ENCODE measurements around the gene KLHL3. TPM values are rescaled to one million over a fixed set of nuclear protein-coding genes. Genes with fewer than 3 reads are reported as not detected.
A peak's percentile ranks its signal among the peaks of the same experiment; 100 is the strongest.

KLHL3 gene
- polyA plus RNA-seq, 1 experiment = 1.1 TPM

DNA sequence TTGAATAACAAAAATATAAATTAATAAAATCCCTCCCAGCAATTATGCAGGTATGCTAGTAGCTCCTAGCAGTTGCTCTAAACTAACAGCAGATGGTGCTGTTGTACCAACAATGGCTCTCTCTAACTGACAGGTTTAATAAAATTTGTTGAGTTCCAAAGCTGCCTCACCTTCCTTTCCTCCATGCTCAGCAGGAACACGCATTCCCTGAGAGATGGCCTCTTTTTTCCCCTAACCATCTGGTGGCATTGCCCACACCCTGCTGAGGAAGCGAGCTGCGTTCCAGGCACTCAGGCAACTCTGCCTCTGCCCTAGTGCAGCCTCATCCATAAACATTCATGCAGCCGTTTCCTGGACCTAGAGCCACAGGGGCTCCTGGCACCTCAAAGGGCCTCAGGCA lies 106.2 kb downstream of the KLHL3 start:
- DNase-seq (ENCODE audit: low read depth) = no peak
- TF ChIP-seq, protein P1, sequence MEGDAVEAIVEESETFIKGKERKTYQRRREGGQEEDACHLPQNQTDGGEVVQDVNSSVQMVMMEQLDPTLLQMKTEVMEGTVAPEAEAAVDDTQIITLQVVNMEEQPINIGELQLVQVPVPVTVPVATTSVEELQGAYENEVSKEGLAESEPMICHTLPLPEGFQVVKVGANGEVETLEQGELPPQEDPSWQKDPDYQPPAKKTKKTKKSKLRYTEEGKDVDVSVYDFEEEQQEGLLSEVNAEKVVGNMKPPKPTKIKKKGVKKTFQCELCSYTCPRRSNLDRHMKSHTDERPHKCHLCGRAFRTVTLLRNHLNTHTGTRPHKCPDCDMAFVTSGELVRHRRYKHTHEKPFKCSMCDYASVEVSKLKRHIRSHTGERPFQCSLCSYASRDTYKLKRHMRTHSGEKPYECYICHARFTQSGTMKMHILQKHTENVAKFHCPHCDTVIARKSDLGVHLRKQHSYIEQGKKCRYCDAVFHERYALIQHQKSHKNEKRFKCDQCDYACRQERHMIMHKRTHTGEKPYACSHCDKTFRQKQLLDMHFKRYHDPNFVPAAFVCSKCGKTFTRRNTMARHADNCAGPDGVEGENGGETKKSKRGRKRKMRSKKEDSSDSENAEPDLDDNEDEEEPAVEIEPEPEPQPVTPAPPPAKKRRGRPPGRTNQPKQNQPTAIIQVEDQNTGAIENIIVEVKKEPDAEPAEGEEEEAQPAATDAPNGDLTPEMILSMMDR (IDR thresholded peaks at IDR 0.05; ENCODE audit: insufficient read depth, low read depth, low read length) = peak; percentile 82
- no peaks in the 10 kb centered on the region for H3K36me3 ChIP-seq (ENCODE audit: control insufficient read depth, insufficient read depth, low read length)
- ChIA-PET CTCF (interaction anchor here (0.7 to 4.4 kb wide), 29 partner anchors 10 to 504 kb away, joined by 3 to 141 read pairs (median 5); partner anchors contain the start of genes KLHL3 and SPOCK1), POLR2A (no interaction called here)
- no peak overlapping the region for H3K4me3 ChIP-seq (ENCODE audit: low read depth, low read length)
- H3K27me3 ChIP-seq (ENCODE audit: control insufficient read depth, insufficient read depth, low read length) = no peaks in the 10 kb centered on the region; the same call in 1 of the 2 replicates

DNA sequence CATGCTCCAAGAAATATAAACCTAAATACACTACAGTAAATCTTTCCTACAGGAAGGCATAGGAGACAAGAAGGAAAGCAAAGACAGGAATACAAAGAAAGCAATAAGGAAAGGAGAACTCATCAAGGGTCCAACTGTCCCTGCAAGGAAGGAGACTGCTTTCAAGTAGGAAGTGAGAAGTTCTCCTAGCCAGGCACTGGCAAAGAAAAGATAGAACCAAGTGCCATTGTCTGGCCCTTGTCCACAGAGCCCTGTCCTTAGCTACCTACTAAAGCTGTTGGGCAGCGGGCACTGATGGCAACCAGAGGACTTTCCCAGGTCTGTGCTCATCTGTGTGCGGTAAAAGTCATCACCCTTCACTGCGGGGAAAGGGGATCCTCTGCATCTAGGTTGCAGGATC lies 108.2 kb downstream of the KLHL3 start:
- Histone ChIP-seq H3K27me3 (ENCODE audit: control insufficient read depth, insufficient read depth, low read length) (no peaks in the 10 kb centered on the region; the same call in 1 of the 2 replicates), H3K36me3 (ENCODE audit: control insufficient read depth, insufficient read depth, low read length) (no peaks in the 10 kb centered on the region), H3K4me3 (ENCODE audit: low read depth, low read length) (no peak overlapping the region)
- ChIA-PET CTCF (interaction anchor here (1.0 to 4.4 kb wide), 7 partner anchors 13 to 506 kb away, joined by 3 to 141 read pairs (median 8); no protein-coding TSS in a partner anchor), POLR2A (no interaction called here)
- TF ChIP-seq, protein P1 (IDR thresholded peaks at IDR 0.05; ENCODE audit: insufficient read depth, low read depth, low read length) = no peak
- no peak for DNase-seq (ENCODE audit: low read depth)

DNA sequence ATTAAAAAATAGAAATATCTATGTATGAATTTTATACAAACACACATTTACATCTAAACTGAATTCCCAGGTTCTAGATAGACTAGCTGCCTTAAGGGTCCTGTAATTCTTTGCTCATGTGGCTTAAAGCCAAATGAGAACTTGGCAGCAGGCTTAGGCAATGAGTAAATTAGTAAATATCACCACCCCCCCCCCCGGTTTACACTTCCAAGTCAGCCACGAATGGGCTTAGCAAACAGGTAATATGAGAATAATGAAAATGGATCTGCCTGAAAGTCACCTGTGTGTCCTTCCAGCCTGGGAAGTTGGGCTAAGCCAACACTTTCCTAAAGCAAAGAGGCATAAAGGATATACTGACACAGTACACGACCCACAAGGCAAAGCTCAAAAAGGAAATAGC lies 108.6 kb downstream of the KLHL3 start:
- DNase-seq (ENCODE audit: low read depth) = no peak
- H3K36me3 ChIP-seq (ENCODE audit: control insufficient read depth, insufficient read depth, low read length) = no peaks in the 10 kb centered on the region
- H3K4me3 ChIP-seq (ENCODE audit: low read depth, low read length) = no peak overlapping the region
- ChIA-PET CTCF (interaction anchor here (0.7 to 4.4 kb wide), 8 partner anchors 12 to 506 kb away, joined by 3 to 141 read pairs (median 6); no protein-coding TSS in a partner anchor), POLR2A (no interaction called here)
- TF ChIP-seq, protein P1 (IDR thresholded peaks at IDR 0.05; ENCODE audit: insufficient read depth, low read depth, low read length) = no peak
- H3K27me3 ChIP-seq (ENCODE audit: control insufficient read depth, insufficient read depth, low read length) = no peaks in the 10 kb centered on the region; the same call in 1 of the 2 replicates

DNA sequence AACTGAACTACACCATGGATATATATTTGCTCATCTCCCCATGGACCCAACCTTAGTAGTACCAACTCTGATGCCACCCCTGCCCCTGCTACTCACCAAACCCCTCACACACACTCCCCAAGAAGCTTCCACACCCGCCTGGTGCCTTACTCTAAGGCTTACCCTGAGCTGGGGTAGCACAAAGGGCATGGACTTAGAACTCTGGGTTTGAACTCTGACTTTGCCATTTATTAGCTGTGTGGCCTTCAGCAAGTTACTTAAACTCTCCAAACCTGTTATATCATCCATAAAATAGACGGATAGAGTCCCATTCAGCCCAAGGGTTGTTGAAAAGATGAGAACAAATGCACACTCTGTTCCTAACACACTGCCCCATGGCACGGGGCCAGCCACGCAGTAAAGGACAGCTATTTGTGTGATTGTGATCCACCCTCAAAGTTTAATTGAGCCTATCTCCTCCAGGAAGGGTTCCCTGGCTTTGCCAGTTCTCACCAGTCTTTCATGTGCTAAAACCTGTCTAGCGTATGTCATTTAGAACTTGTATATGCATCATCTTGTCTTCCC lies 111.0 kb downstream of the KLHL3 start:
- CTCF ChIA-PET = interaction anchor here (0.9 kb wide), 1 partner anchor 263 kb away, joined by 3 read pairs; no protein-coding TSS in a partner anchor
- H3K4me3 ChIP-seq (ENCODE audit: low read depth, low read length) = no peak overlapping the region
- DNase-seq (ENCODE audit: low read depth) = no peak
- TF ChIP-seq, protein P1 (IDR thresholded peaks at IDR 0.05; ENCODE audit: insufficient read depth, low read depth, low read length) = no peak
- POLR2A ChIA-PET = no interaction called here
- no peaks in the 10 kb centered on the region for H3K36me3 ChIP-seq (ENCODE audit: control insufficient read depth, insufficient read depth, low read length)
- H3K27me3 ChIP-seq (ENCODE audit: control insufficient read depth, insufficient read depth, low read length) = no peaks in the 10 kb centered on the region; the same call in 1 of the 2 replicates

DNA sequence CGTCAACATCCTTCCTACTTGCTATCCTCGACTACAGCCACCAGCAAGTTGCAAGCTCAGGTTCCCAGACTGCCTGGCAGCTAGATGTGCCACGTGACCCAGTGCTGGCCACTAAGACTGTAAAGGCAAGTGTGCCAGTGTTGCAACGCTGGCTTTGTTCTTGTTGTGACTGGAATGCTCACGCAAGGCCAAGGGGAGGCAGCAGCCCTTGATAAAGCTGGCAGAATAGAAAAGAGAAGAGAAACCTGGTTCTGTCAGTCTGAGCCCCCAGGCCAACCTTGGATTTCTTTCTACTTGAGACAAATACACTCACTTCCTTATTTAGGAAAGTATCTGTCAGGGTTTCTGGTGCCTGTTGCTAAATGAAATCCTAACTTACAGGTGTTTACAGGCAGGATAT lies 113.0 kb downstream of the KLHL3 start:
- Histone ChIP-seq H3K4me3 (ENCODE audit: low read depth, low read length) (no peak overlapping the region), H3K27me3 (ENCODE audit: control insufficient read depth, insufficient read depth, low read length) (no peaks in the 10 kb centered on the region; the same call in 1 of the 2 replicates), H3K36me3 (ENCODE audit: control insufficient read depth, insufficient read depth, low read length) (no peaks in the 10 kb centered on the region)
- no peak for DNase-seq (ENCODE audit: low read depth)
- TF ChIP-seq, protein P1 (IDR thresholded peaks at IDR 0.05; ENCODE audit: insufficient read depth, low read depth, low read length) = no peak
- POLR2A ChIA-PET = no interaction called here
- CTCF ChIA-PET = interaction anchor here (0.7 to 2.6 kb wide), 4 partner anchors 117 to 820 kb away, joined by 3 to 13 read pairs (median 6); no protein-coding TSS in a partner anchor

Data from BJ (cell line).